ENCODE results near the gene TP73.

TP73 gene

GRCh38 chr1:3756394-3756793 lies 104.1 kb downstream of the TP73 start:
- WGBS = 91% methylated on average over 21 of the region's 21 CpGs
- Histone ChIP-seq H3K36me3 (ENCODE audit: insufficient read depth, low read length) (no peaks in the 10 kb centered on the region), H3K4me1 (ENCODE audit: insufficient read depth, low read length) (no peaks in the 10 kb centered on the region), H3K27ac (ENCODE audit: low read depth, low read length) (no peak overlapping the region), H3K9me3 (ENCODE audit: insufficient read depth, low read depth, low read length) (no peaks in the 10 kb centered on the region), H3K27me3 (ENCODE audit: insufficient read depth, low read length) (0 out of 2 replicates have a peak, but pooled peaks cover 2% of the 10 kb centered on the region), H3K9ac (ENCODE audit: low read depth, low read length) (no peak overlapping the region), H3K4me3 (ENCODE audit: low read length) (no peak overlapping the region)

GRCh38 chr1:3759164-3759563 lies 106.8 kb downstream of the TP73 start:
- H3K9me3 ChIP-seq (ENCODE audit: insufficient read depth, low read depth, low read length) = no peaks in the 10 kb centered on the region
- H3K27me3 ChIP-seq (ENCODE audit: insufficient read depth, low read length) = 0 out of 2 replicates have a peak, but pooled peaks cover 2% of the 10 kb centered on the region
- 84% methylated on average over 6 of the region's 6 CpGs for WGBS
- no peak overlapping the region for H3K4me3 ChIP-seq (ENCODE audit: low read length)
- H3K27ac ChIP-seq (ENCODE audit: low read depth, low read length) = no peak overlapping the region
- H3K9ac ChIP-seq (ENCODE audit: low read depth, low read length) = no peak overlapping the region
- no peaks in the 10 kb centered on the region for H3K36me3 ChIP-seq (ENCODE audit: insufficient read depth, low read length)
- H3K4me1 ChIP-seq (ENCODE audit: insufficient read depth, low read length) = no peaks in the 10 kb centered on the region

GRCh38 chr1:3759796-3760195 lies 107.5 kb downstream of the TP73 start:
- no peaks in the 10 kb centered on the region for H3K9me3 ChIP-seq (ENCODE audit: insufficient read depth, low read depth, low read length)
- WGBS = 73% methylated on average over 6 of the region's 6 CpGs
- 0 out of 2 replicates have a peak, but pooled peaks cover 2% of the 10 kb centered on the region for H3K27me3 ChIP-seq (ENCODE audit: insufficient read depth, low read length)

GRCh38 chr1:3761296-3762010 lies 109.1 kb downstream of the TP73 start:
- H3K4me3 ChIP-seq (ENCODE audit: low read length) = no peak overlapping the region

More at GRCh38 chr1:3759796-3760195, 107.5 kb downstream of the TP73 start:
- no peak overlapping the region for H3K9ac ChIP-seq (ENCODE audit: low read depth, low read length)
- no peaks in the 10 kb centered on the region for H3K4me1 ChIP-seq (ENCODE audit: insufficient read depth, low read length)
- H3K36me3 ChIP-seq (ENCODE audit: insufficient read depth, low read length) = no peaks in the 10 kb centered on the region
- H3K4me3 ChIP-seq (ENCODE audit: low read length) = no peak overlapping the region
- no peak overlapping the region for H3K27ac ChIP-seq (ENCODE audit: low read depth, low read length)

GRCh38 chr1:3762151-3762872 lies 110.0 kb downstream of the TP73 start:
- WGBS = 90% methylated on average over 15 of the region's 15 CpGs
- H3K9me3 ChIP-seq (ENCODE audit: insufficient read depth, low read depth, low read length) = no peaks in the 10 kb centered on the region
- no peak overlapping the region for H3K27ac ChIP-seq (ENCODE audit: low read depth, low read length)
- H3K4me3 ChIP-seq (ENCODE audit: low read length) = no peak overlapping the region
- H3K36me3 ChIP-seq (ENCODE audit: insufficient read depth, low read length) = no peaks in the 10 kb centered on the region
- H3K27me3 ChIP-seq (ENCODE audit: insufficient read depth, low read length) = no peaks in the 10 kb centered on the region
- H3K9ac ChIP-seq (ENCODE audit: low read depth, low read length) = no peak overlapping the region
- no peaks in the 10 kb centered on the region for H3K4me1 ChIP-seq (ENCODE audit: insufficient read depth, low read length)

More at GRCh38 chr1:3761296-3762010, 109.1 kb downstream of the TP73 start:
- no peak overlapping the region for H3K27ac ChIP-seq (ENCODE audit: low read depth, low read length)
- H3K36me3 ChIP-seq (ENCODE audit: insufficient read depth, low read length) = no peaks in the 10 kb centered on the region
- H3K27me3 ChIP-seq (ENCODE audit: insufficient read depth, low read length) = 0 out of 2 replicates have a peak, but pooled peaks cover 1% of the 10 kb centered on the region
- no peak overlapping the region for H3K9ac ChIP-seq (ENCODE audit: low read depth, low read length)
- H3K4me1 ChIP-seq (ENCODE audit: insufficient read depth, low read length) = no peaks in the 10 kb centered on the region
- WGBS = 91% methylated on average over 17 of the region's 17 CpGs
- H3K9me3 ChIP-seq (ENCODE audit: insufficient read depth, low read depth, low read length) = no peaks in the 10 kb centered on the region

- no peaks in the 10 kb centered on the region for H3K36me3 ChIP-seq (ENCODE audit: insufficient read depth, low read length)
- H3K4me1 ChIP-seq (ENCODE audit: insufficient read depth, low read length) = no peaks in the 10 kb centered on the region
- no peaks in the 10 kb centered on the region for H3K27me3 ChIP-seq (ENCODE audit: insufficient read depth, low read length)
- H3K4me3 ChIP-seq (ENCODE audit: low read length) = no peak overlapping the region
- WGBS = 92% methylated on average over 12 of the region's 12 CpGs
- no peak overlapping the region for H3K9ac ChIP-seq (ENCODE audit: low read depth, low read length)
- no peak overlapping the region for H3K27ac ChIP-seq (ENCODE audit: low read depth, low read length)
- H3K9me3 ChIP-seq (ENCODE audit: insufficient read depth, low read depth, low read length) = no peaks in the 10 kb centered on the region
Measured at GRCh38 chr1:3762873-3763228, 110.5 kb downstream of the TP73 start.

GRCh38 chr1:3763351-3764125 lies 111.2 kb downstream of the TP73 start:
- Histone ChIP-seq H3K27me3 (ENCODE audit: insufficient read depth, low read length) (no peaks in the 10 kb centered on the region), H3K4me1 (ENCODE audit: insufficient read depth, low read length) (no peaks in the 10 kb centered on the region), H3K36me3 (ENCODE audit: insufficient read depth, low read length) (no peaks in the 10 kb centered on the region), H3K4me3 (ENCODE audit: low read length) (no peak overlapping the region), H3K9me3 (ENCODE audit: insufficient read depth, low read depth, low read length) (no peaks in the 10 kb centered on the region), H3K9ac (ENCODE audit: low read depth, low read length) (no peak overlapping the region), H3K27ac (ENCODE audit: low read depth, low read length) (no peak overlapping the region)
- 92% methylated on average over 31 of the region's 31 CpGs for WGBS

- no peaks in the 10 kb centered on the region for H3K4me1 ChIP-seq (ENCODE audit: insufficient read depth, low read length)
- H3K36me3 ChIP-seq (ENCODE audit: insufficient read depth, low read length) = no peaks in the 10 kb centered on the region
- peaks cover 8% of the 10 kb centered on the region; the same call in 1 of the 2 replicates for H3K27me3 ChIP-seq (ENCODE audit: insufficient read depth, low read length)
- WGBS = 86% methylated on average over 17 of the region's 17 CpGs
- no peak overlapping the region for H3K27ac ChIP-seq (ENCODE audit: low read depth, low read length)
- no peak overlapping the region for H3K9ac ChIP-seq (ENCODE audit: low read depth, low read length)
- no peaks in the 10 kb centered on the region for H3K9me3 ChIP-seq (ENCODE audit: insufficient read depth, low read depth, low read length)
- H3K4me3 ChIP-seq (ENCODE audit: low read length) = no peak overlapping the region
Measured at GRCh38 chr1:3767328-3767925, 115.1 kb downstream of the TP73 start.

GRCh38 chr1:3768811-3769390 lies 116.6 kb downstream of the TP73 start:
- Histone ChIP-seq H3K9ac (ENCODE audit: low read depth, low read length) (no peak overlapping the region), H3K27ac (ENCODE audit: low read depth, low read length) (no peak overlapping the region), H3K4me3 (ENCODE audit: low read length) (no peak overlapping the region), H3K9me3 (ENCODE audit: insufficient read depth, low read depth, low read length) (no peaks in the 10 kb centered on the region), H3K36me3 (ENCODE audit: insufficient read depth, low read length) (no peaks in the 10 kb centered on the region), H3K4me1 (ENCODE audit: insufficient read depth, low read length) (no peaks in the 10 kb centered on the region), H3K27me3 (ENCODE audit: insufficient read depth, low read length) (peaks cover 8% of the 10 kb centered on the region; the same call in 1 of the 2 replicates)
- 95% methylated on average over 22 of the region's 22 CpGs for WGBS

GRCh38 chr1:3770047-3770765 lies 117.9 kb downstream of the TP73 start:
- H3K27ac ChIP-seq (ENCODE audit: low read depth, low read length) = no peak overlapping the region
- H3K36me3 ChIP-seq (ENCODE audit: insufficient read depth, low read length) = no peaks in the 10 kb centered on the region
- 92% methylated on average over 16 of the region's 16 CpGs for WGBS
- H3K4me3 ChIP-seq (ENCODE audit: low read length) = no peak overlapping the region
- H3K9ac ChIP-seq (ENCODE audit: low read depth, low read length) = no peak overlapping the region
- H3K4me1 ChIP-seq (ENCODE audit: insufficient read depth, low read length) = no peaks in the 10 kb centered on the region; the same call in 1 of the 2 replicates
- H3K9me3 ChIP-seq (ENCODE audit: insufficient read depth, low read depth, low read length) = no peaks in the 10 kb centered on the region
- peaks cover 8% of the 10 kb centered on the region; the same call in 1 of the 2 replicates for H3K27me3 ChIP-seq (ENCODE audit: insufficient read depth, low read length)
